A204.1 (cell line): ENCODE measurements around the gene FNDC3B.

Experiments
- FAIRE-seq: peaks from 2 replicates; lab custom pipeline; 2012; peaks lifted over from hg19 to GRCh38; lab: Jason Lieb, UNC

Gene FNDC3B

GRCh38 chr3:172404237-172404962 lies 365.0 kb downstream of the FNDC3B start:
- no peak for FAIRE-seq

GRCh38 chr3:172405914-172406313 lies 366.5 kb downstream of the FNDC3B start:
- FAIRE-seq, result no peak

- FAIRE-seq, result no peak
These were observed 368.5 kb downstream of the FNDC3B start for GRCh38 chr3:172407872-172408271.

- FAIRE-seq, result no peak
These were observed 371.5 kb downstream of the FNDC3B start for GRCh38 chr3:172410702-172411477.

GRCh38 chr3:172411478-172411947 lies 372.1 kb downstream of the FNDC3B start:
- no peak for FAIRE-seq

- FAIRE-seq, result no peak
These were observed 375.9 kb downstream of the FNDC3B start for GRCh38 chr3:172415323-172415722.

GRCh38 chr3:172437713-172438112 lies 398.3 kb downstream of the FNDC3B start:
- no peak for FAIRE-seq

- FAIRE-seq, result no peak
These were observed 398.8 kb downstream of the FNDC3B start for GRCh38 chr3:172438186-172438585.

- FAIRE-seq, result no peak
These were observed 402.2 kb downstream of the FNDC3B start for GRCh38 chr3:172441581-172441980.

GRCh38 chr3:172442606-172443005 lies 403.2 kb downstream of the FNDC3B start:
- FAIRE-seq, result no peak

GRCh38 chr3:172444821-172445220 lies 405.4 kb downstream of the FNDC3B start:
- FAIRE-seq, result no peak

- FAIRE-seq, result no peak
These were observed 406.8 kb downstream of the FNDC3B start for GRCh38 chr3:172446198-172446597.

GRCh38 chr3:172447611-172448579 lies 408.5 kb downstream of the FNDC3B start, which contains the start of gene GHSR:
TSS of gene GHSR (minus strand) at chr3:172448456. CDS start at chr3:172448413, 43 bp downstream.
- FAIRE-seq, result no peak

GRCh38 chr3:172448661-172449465 lies 409.5 kb downstream of the FNDC3B start:
- no peak for FAIRE-seq

- no peak for FAIRE-seq
These were observed 410.2 kb downstream of the FNDC3B start for GRCh38 chr3:172449466-172450149.
